Measurements from ENCODE around the gene DEGS2.

DEGS2 gene

DNA sequence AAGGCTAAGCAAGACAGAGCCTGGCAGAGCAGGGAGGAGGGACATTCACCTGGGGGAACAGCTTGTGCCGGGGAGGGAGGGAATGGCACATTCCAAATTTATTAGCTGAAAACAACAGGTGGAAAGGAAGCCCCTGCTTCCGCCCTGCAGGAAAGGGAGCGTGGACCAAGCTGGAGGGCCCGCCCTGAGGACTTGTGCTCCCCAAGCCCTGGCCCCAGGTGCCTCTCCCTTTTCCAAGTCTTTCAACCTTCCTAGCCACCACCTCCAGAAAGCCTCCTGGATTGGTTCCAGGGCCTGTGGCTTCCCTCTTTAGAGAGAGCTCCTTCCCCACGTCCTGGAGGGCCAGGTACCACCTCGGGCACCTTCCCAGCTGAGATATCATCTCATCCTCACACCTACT lies 2.7 kb downstream of the DEGS2 start:
- Histone ChIP-seq H3K4me1 (ENCODE audit: control insufficient read depth, insufficient read depth, low read length) (peaks cover 8% of the 10 kb centered on the region), H3K27me3 (replicated peaks; ENCODE audit: control insufficient read depth, insufficient read depth, low read length) (peaks cover 18% of the 10 kb centered on the region), H3K4me3 (ENCODE audit: low read length) (no peak overlapping the region), H3K9me3 (ENCODE audit: control insufficient read depth, low read length) (peaks cover 15% of the 10 kb centered on the region), H3K36me3 (ENCODE audit: control insufficient read depth, insufficient read depth, low read length, severe bottlenecking) (no peaks in the 10 kb centered on the region), H3K9ac (ENCODE audit: low read length) (no peak overlapping the region)
- DNase-seq (ENCODE audit: low read depth): no peak

DNA sequence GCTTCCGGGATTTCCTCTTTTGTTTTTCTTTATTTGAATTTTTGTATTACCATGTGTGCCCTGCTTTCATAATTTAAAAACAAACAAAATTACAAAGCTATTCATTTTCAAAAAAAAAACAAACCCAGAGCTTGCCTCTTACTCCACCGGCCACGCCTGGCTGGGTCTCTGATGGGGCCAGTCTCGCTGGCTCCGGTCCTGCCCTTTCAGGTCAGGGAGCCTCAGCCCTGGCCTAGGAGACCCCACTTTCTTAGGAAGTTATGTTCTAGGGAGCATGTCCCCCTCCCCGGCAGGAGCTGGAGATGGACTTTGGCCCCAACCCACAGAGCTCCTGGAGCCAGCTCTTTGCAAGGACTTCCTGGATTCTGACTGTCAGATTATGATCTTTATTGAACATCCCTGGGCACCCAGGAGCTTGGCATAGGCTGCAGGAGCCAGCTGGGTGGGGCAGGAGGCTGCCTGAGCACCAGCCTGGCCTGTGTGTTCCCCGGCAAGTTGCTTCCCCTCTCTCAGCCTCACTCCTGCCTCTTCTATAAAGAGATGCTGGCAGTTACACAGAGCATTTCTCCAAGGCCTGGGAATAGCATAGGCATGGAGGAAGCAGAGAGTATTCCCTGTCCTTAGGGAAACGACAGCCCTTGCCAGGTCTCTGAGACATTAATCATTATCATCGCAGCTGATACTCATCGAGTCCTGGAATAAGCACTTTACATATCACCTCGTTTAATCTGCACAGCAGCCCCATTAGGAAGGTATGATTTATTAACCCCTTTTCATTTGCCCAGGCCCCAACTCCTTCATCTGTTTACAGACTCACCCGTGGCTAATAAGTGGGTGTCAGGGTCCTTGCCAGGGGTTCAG lies 3.5 kb downstream of the DEGS2 start:
- H3K27me3 ChIP-seq (replicated peaks; ENCODE audit: control insufficient read depth, insufficient read depth, low read length): peaks cover 13% of the 10 kb centered on the region
- peak; percentile 34 for DNase-seq (ENCODE audit: low read depth)

DNA sequence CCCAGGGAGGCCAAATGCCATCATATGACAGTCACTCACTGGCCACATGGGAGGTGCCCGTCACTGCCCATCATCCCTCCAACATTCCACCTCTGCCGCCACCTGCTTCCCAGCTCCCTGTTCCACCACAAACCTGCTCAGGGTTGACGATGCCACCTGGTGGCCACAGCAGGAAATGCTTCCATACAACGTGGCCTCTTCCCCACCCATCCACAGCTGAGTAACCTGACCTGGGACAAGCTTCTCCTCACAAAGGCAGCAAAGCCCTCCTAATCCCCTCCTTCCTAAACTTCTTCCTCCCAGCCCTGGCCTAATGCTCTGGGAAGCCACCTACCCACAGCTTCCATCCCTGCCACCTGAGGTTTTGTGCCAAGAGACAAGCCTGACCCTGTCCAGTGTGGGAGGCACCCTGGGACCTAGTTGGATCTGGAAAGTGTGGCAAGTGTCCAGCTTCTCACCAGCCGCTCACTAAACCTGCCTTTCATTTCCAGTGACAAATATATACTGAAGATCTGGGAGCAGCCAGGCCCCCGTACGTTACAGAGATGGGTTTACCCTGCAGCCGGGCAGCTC lies 4.3 kb downstream of the DEGS2 start:
- DNase-seq (ENCODE audit: low read depth): peak; percentile 23
- Histone ChIP-seq H3K9me3 (ENCODE audit: control insufficient read depth, low read length) (peaks cover 10% of the 10 kb centered on the region), H3K4me1 (ENCODE audit: control insufficient read depth, insufficient read depth, low read length) (peaks cover 8% of the 10 kb centered on the region), H3K4me3 (ENCODE audit: low read length) (no peak overlapping the region), H3K36me3 (ENCODE audit: control insufficient read depth, insufficient read depth, low read length, severe bottlenecking) (no peaks in the 10 kb centered on the region), H3K9ac (ENCODE audit: low read length) (no peak overlapping the region), H3K27me3 (replicated peaks; ENCODE audit: control insufficient read depth, insufficient read depth, low read length) (peaks cover 4% of the 10 kb centered on the region)

More for the DNA sequence above, 3.5 kb downstream of the DEGS2 start:
- Histone ChIP-seq H3K4me3 (ENCODE audit: low read length) (no peak overlapping the region), H3K36me3 (ENCODE audit: control insufficient read depth, insufficient read depth, low read length, severe bottlenecking) (no peaks in the 10 kb centered on the region), H3K9me3 (ENCODE audit: control insufficient read depth, low read length) (peaks cover 15% of the 10 kb centered on the region), H3K4me1 (ENCODE audit: control insufficient read depth, insufficient read depth, low read length) (peaks cover 8% of the 10 kb centered on the region), H3K9ac (ENCODE audit: low read length) (no peak overlapping the region)

DNA sequence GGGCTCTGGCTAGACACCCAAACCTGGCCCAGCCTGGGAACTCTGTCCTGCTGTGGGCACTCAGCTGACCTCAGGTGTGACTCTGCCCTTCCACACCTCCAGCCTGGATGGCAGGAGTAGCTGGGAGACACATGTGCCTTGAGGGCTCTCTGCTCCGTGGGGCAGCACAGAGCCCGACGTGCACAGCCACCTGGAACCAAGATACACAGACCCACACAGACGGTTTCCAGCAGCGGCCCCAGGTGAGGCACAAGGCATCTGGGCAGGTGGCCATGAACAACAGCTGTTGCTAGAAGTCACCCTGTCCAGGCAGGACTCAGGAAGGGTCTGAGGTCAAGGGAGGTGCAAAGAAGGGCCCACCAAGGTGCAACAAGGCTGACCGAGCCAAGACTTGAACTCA lies 5.9 kb downstream of the DEGS2 start:
- no peak overlapping the region for H3K9ac ChIP-seq (ENCODE audit: low read length)
- H3K4me1 ChIP-seq (ENCODE audit: control insufficient read depth, insufficient read depth, low read length): peaks cover 8% of the 10 kb centered on the region
- H3K36me3 ChIP-seq (ENCODE audit: control insufficient read depth, insufficient read depth, low read length, severe bottlenecking): no peaks in the 10 kb centered on the region
- no peak for DNase-seq (ENCODE audit: low read depth)
- H3K9me3 ChIP-seq (ENCODE audit: control insufficient read depth, low read length): peaks cover 9% of the 10 kb centered on the region
- H3K4me3 ChIP-seq (ENCODE audit: low read length): no peak overlapping the region
- H3K27me3 ChIP-seq (replicated peaks; ENCODE audit: control insufficient read depth, insufficient read depth, low read length): peaks cover under 1% of the 10 kb centered on the region

DNA sequence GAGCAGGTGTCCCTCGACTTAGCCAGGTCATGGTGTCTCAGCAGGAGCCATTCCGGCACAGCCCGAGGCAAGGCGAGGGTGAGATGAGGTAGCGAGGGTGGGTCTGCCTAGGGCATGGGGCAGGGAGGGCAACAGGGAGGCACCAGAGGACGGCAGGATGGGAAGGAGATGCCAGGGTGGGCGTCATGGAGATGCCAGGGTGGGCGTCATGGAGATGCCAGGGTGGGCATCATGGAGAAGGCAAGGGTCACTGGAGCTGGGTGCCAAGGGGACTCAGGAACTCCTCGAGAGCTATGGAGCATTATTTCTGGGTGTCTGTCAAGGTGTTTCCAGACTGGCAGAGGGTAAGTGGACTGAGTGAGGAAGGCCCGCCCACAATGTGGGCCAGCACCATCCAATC lies 7.4 kb downstream of the DEGS2 start:
- Histone ChIP-seq H3K4me3 (ENCODE audit: low read length) (no peak overlapping the region), H3K9ac (ENCODE audit: low read length) (no peak overlapping the region), H3K9me3 (ENCODE audit: control insufficient read depth, low read length) (peaks cover 9% of the 10 kb centered on the region), H3K27me3 (replicated peaks; ENCODE audit: control insufficient read depth, insufficient read depth, low read length) (peaks cover 3% of the 10 kb centered on the region), H3K4me1 (ENCODE audit: control insufficient read depth, insufficient read depth, low read length) (peaks cover 8% of the 10 kb centered on the region), H3K36me3 (ENCODE audit: control insufficient read depth, insufficient read depth, low read length, severe bottlenecking) (no peaks in the 10 kb centered on the region)
- no peak for DNase-seq (ENCODE audit: low read depth)

DNA sequence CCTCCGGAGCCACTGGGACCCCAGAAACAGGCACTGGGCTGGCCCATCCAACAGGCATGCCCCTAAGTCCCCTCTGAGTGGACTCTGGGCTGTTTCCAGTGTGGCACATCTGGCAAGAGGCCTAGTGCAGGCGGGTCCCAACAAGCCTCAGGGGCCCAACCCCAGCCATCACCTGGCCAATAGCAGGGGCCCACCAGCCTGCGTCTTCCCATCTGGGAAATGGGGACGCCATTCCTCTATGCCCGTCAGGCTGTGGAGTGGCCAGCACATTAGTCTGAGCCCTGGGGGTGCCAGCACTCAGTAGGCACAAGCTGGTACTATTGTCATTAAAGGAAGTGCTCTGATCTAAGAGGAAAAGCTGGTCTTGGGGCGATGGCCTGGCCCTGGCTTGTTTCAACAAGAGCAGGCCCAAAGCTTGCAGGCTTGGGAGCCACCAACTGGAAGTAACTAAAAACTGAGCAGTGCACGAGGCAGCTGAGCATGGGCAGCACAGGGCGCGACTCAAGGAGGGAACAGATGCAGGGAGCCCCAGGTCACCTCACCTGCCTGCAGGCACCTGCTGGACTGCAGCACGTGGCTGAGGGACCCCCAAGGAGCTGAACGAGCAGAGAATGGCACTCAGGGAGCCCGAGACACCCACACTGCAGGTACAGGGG lies 8.4 kb downstream of the DEGS2 start:
- DNase-seq (ENCODE audit: low read depth): no peak
- no peak overlapping the region for H3K9ac ChIP-seq (ENCODE audit: low read length)
- H3K4me1 ChIP-seq (ENCODE audit: control insufficient read depth, insufficient read depth, low read length): peaks cover 3% of the 10 kb centered on the region
- peaks cover 3% of the 10 kb centered on the region for H3K27me3 ChIP-seq (replicated peaks; ENCODE audit: control insufficient read depth, insufficient read depth, low read length)
- H3K4me3 ChIP-seq (ENCODE audit: low read length): no peak overlapping the region
- H3K9me3 ChIP-seq (ENCODE audit: control insufficient read depth, low read length): peaks cover 9% of the 10 kb centered on the region
- H3K36me3 ChIP-seq (ENCODE audit: control insufficient read depth, insufficient read depth, low read length, severe bottlenecking): no peaks in the 10 kb centered on the region

DNA sequence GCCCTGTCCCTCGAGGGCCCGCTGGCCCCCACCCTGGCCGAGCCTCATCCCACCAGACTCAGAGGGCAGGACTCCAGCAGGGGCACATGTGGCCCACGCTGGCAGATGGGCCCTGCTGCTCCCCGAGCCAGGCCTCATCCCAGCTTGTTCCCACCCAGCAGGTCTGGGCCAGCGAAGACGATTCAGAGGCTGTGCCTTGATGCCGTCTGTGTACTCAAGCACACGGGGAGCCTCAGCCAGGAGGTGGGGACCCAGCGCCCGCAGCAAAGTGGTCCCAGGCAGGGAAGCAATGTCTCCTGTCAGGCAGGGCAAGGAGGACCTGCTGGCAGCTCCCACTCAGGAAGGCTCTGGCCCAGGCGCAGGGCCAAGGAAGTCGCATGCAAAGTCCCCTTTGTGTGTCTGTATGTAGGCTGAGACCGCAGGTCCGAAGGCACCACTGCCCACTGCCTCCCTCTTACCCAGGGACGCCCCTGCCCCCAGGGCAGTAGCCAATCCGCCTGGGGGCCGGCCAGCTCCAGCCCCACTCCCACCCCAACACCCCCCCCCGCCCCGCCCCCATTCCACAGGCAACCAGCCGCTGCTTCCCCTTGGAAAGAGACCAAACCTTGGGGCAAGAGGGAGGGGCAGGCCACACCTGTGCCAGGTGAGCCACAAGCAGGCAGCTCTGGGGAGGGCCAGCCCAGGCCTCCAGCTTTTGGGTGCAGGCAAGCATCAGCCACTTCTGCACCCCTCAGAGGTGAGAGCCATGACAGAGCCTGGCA lies 9.4 kb downstream of the DEGS2 start:
- H3K9ac ChIP-seq (ENCODE audit: low read length): no peak overlapping the region
- no peaks in the 10 kb centered on the region for H3K4me1 ChIP-seq (ENCODE audit: control insufficient read depth, insufficient read depth, low read length)
- no peak overlapping the region for H3K4me3 ChIP-seq (ENCODE audit: low read length)
- H3K27me3 ChIP-seq (replicated peaks; ENCODE audit: control insufficient read depth, insufficient read depth, low read length): peaks cover 3% of the 10 kb centered on the region
- no peaks in the 10 kb centered on the region for H3K36me3 ChIP-seq (ENCODE audit: control insufficient read depth, insufficient read depth, low read length, severe bottlenecking)
- DNase-seq (ENCODE audit: low read depth): no peak
- H3K9me3 ChIP-seq (ENCODE audit: control insufficient read depth, low read length): peaks cover 8% of the 10 kb centered on the region

DNA sequence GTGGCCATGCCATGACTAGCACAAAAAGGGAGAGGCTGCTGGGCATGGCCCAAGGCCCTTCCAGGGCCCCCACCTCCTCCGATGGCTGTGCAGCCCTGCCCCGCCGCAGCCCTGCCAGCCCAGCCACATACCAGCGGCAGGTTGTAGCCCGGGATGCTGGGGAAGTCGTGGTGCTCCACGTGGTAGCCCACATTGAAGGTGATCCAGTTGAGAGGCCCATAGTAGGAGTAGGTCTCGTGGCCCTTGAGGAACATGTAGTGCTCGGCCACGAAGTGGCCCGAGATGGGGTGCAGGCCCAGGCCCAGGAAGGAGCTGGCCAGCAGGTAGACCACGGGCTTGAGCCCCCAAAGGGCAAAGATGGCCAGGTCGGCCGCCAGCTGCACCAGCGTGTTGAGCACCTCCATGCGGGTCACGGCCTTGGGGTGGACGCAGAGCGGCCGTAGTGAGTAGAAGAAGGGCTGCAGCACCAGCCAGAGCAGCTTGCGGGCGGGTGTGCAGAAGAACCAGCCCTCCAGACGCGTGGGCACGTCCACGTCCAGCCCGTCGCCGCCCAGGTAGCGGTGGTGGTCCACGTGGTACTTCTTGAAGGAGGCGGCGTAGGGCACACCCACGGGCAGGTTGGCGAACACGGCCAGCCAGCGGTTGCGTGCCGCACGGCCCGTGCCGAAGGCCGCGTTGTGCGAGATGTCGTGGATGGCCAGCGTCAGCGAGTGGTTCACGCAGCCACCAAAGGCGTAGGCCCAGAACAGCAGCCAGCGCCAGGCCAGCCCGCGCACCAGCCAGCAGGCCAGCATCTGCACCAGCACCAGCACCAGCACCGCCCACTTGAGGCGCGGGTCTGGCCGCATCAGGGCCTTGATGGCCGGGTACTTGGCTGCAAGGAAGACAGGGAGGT lies 10.4 kb downstream of the DEGS2 start:
- peaks cover 3% of the 10 kb centered on the region for H3K27me3 ChIP-seq (replicated peaks; ENCODE audit: control insufficient read depth, insufficient read depth, low read length)
- H3K9ac ChIP-seq (ENCODE audit: low read length): no peak overlapping the region
- H3K4me3 ChIP-seq (ENCODE audit: low read length): no peak overlapping the region
- H3K9me3 ChIP-seq (ENCODE audit: control insufficient read depth, low read length): no peaks in the 10 kb centered on the region
- H3K4me1 ChIP-seq (ENCODE audit: control insufficient read depth, insufficient read depth, low read length): no peaks in the 10 kb centered on the region
- DNase-seq (ENCODE audit: low read depth): no peak
- peaks cover under 1% of the 10 kb centered on the region for H3K36me3 ChIP-seq (ENCODE audit: control insufficient read depth, insufficient read depth, low read length, severe bottlenecking)

DNA sequence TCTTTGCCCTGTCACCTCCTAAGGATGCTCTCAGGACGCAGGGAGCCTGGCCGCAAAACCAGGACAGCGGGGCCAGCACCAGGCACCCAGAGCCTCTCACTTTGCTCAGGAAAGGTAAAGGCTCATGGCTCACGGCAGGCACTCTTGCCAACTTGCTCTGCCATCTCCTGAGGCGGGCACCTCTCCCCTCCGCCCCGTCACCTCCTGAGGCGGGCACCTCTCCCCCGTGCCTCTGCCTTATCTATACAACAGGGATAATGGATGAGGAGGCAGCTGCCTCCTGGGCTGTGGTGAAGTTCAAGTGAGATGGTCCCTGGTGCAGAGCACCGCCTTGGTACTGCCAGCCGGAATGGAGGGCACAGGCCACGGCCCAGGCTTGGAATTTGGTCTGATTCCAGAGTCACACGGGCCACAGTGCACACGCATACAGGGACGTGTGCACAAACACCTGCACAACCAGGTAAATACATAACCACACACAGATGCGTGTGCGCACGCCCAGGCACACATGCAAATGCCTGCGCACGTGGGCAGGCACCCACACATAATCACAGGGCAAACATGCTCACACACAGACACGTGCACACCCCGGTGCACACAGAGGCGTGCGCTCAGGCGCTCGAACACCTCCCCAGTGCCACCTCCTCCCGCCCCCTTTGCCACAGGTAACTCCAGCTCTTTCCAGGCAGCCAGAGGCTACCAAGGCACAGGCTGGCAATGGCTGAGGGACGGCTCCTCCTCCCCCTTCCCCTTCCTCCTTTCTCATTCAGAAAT lies 11.6 kb downstream of the DEGS2 start:
- H3K27me3 ChIP-seq (replicated peaks; ENCODE audit: control insufficient read depth, insufficient read depth, low read length): peaks cover 3% of the 10 kb centered on the region

DNA sequence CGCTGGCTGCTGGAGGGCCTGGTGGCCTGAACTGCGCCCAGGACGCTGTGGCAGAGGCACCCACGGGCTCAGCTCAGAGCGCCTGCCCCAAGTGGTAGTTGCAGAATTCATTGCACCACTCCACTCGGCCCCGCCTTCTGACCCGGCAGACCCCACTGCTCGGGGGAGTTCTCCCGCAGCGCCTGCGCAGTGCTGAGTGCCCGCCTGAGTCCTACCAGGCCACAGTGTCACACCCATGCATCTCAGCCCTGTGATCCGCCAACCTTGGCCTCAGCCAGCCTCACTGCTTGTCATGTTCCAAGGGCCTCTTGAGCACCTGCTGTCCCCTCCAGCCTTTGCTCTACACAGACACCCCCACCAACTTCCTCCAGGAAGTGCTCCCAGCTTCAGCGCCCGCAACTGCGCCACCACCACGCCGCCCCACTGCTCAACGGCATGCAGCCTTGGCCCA lies 12.2 kb downstream of the DEGS2 start:
- H3K27me3 ChIP-seq (replicated peaks; ENCODE audit: control insufficient read depth, insufficient read depth, low read length): peaks cover 3% of the 10 kb centered on the region
- no peak overlapping the region for H3K9ac ChIP-seq (ENCODE audit: low read length)
- no peaks in the 10 kb centered on the region for H3K4me1 ChIP-seq (ENCODE audit: control insufficient read depth, insufficient read depth, low read length)
- H3K4me3 ChIP-seq (ENCODE audit: low read length): no peak overlapping the region
- no peaks in the 10 kb centered on the region for H3K9me3 ChIP-seq (ENCODE audit: control insufficient read depth, low read length)
- no peak for DNase-seq (ENCODE audit: low read depth)
- peaks cover 10% of the 10 kb centered on the region for H3K36me3 ChIP-seq (ENCODE audit: control insufficient read depth, insufficient read depth, low read length, severe bottlenecking)

More for the DNA sequence above, 11.6 kb downstream of the DEGS2 start:
- H3K36me3 ChIP-seq (ENCODE audit: control insufficient read depth, insufficient read depth, low read length, severe bottlenecking): peaks cover 10% of the 10 kb centered on the region
- no peak overlapping the region for H3K9ac ChIP-seq (ENCODE audit: low read length)
- H3K9me3 ChIP-seq (ENCODE audit: control insufficient read depth, low read length): no peaks in the 10 kb centered on the region
- no peak overlapping the region for H3K4me3 ChIP-seq (ENCODE audit: low read length)
- DNase-seq (ENCODE audit: low read depth): no peak
- no peaks in the 10 kb centered on the region for H3K4me1 ChIP-seq (ENCODE audit: control insufficient read depth, insufficient read depth, low read length)

Data from adipocyte (in vitro differentiated cells).